GM12892 (cell line): ENCODE results near the gene PSMC1.

Experiments used
- POLR2A ChIP-seq: IDR thresholded peaks from 2 replicates; pipeline ENCODE4 v1.6.1; 2011; ENCODE audit warnings: low read depth, low read length, control low read depth
- POLR2AphosphoS5 ChIP-seq: IDR thresholded peaks from 2 replicates; pipeline ENCODE4 v1.6.1; 2011; ENCODE audit warnings: low read depth, low read length, control low read depth

GRCh38 chr14:90319173-90319572 is 62.8 kb downstream of the PSMC1 start:
- TF ChIP-seq POLR2A (no peak), POLR2AphosphoS5 (no peak)
